A673 (cell line): ENCODE results near the gene SUGP2.

ENCODE experiments used
- CTCF ChIP-seq: fragments of 300-800, 200-600 bp; sonication (generic); conservative IDR thresholded peaks from 2 replicates; pipeline ENCODE4 v1.5.1; 2017; ENCODE audit warnings: low read depth, mild to moderate bottlenecking, antibody characterized with exemption, low read length, moderate library complexity, mixed read lengths
- EZH2 ChIP-seq: fragments of 200-600 bp; sonication (generic); IDR thresholded peaks from 2 replicates; pipeline ENCODE4 v1.6.1; 2017; ENCODE audit warnings: borderline replicate concordance, low read depth, mild to moderate bottlenecking, mixed read lengths, antibody characterized with exemption, low read length; ENCODE audit not compliant: poor library complexity, severe bottlenecking

DNA sequence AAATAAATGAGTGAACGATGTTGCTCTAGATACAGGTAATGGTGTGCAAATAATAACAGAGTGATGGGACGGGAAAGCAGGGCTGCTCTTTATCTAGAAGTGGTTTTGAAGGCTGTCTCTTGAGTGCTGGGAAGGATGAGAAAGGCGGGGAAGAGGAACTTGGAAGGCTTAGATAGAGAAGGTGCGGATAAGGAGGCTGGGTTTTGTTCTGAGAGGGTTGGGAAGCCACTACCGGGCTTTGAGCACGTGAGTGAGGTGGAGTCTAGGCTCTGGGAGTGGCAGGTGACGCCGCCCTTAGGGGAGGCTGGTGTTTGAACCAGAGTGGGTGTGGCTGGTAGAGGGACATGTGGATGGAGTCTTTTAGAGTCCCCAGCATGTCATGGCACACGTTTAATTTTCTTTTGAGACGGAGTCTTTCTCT, 897 bp upstream of the SUGP2 start:
- TF ChIP-seq CTCF: no peak
- TF ChIP-seq EZH2: no peak
